GM23338 (cell line): ENCODE data around the gene ATP2B1. TPM values are rescaled to one million over a fixed set of nuclear protein-coding genes. Genes with fewer than 3 reads are reported as not detected.

ENCODE experiments used
- ATAC-seq: fragments of 200-7000 bp; cut with Tn5 transposase; 3 replicates; pipeline ENCODE4 v1.9.1; 2020
- DNase-seq: peaks from one replicate; pipeline ENCODE4 v3.0.0-alpha.2; 2015; ENCODE audit warnings: low spot score
- H2AFZ ChIP-seq: fragments of 200-600 bp; sonication (generic); 2 replicates; pipeline ENCODE4 v1.8.0; 2016; ENCODE audit warnings: antibody characterized with exemption, mild to moderate bottlenecking, moderate library complexity
- H3F3A ChIP-seq: fragments of 200-600 bp; sonication (generic); replicated peaks from 2 replicates; pipeline ENCODE4 v1.8.0; 2017; ENCODE audit warnings: antibody characterized with exemption, mixed run types, low read depth
- H3K27ac ChIP-seq: fragments of 200-600 bp; sonication (generic); 2 replicates; pipeline ENCODE4 v1.6.1; 2016; ENCODE audit warnings: low read depth
- H3K27me3 ChIP-seq: fragments of 200-600 bp; sonication (generic); 2 replicates; pipeline ENCODE4 v1.8.0; 2016; ENCODE audit warnings: mild to moderate bottlenecking, mixed run types, moderate library complexity; ENCODE audit not compliant: insufficient read depth
- H3K36me3 ChIP-seq: fragments of 200-600 bp; sonication (generic); 2 replicates; pipeline ENCODE4 v1.8.0; 2016; ENCODE audit warnings: mild to moderate bottlenecking; ENCODE audit not compliant: insufficient read depth
- H3K4me1 ChIP-seq: fragments of 200-600 bp; sonication (generic); 2 replicates; pipeline ENCODE4 v1.8.0; 2016; ENCODE audit warnings: mild to moderate bottlenecking, moderate library complexity; ENCODE audit not compliant: insufficient read depth
- H3K4me2 ChIP-seq: fragments of 200-600 bp; sonication (generic); 2 replicates; pipeline ENCODE4 v1.7.1; 2017; ENCODE audit warnings: mixed run types
- H3K4me3 ChIP-seq: fragments of 200-600 bp; sonication (generic); 2 replicates; pipeline ENCODE4 v1.6.1; 2016; ENCODE audit warnings: mixed run types
- H3K79me2 ChIP-seq: fragments of 200-600 bp; sonication (generic); replicated peaks from 2 replicates; pipeline ENCODE4 v1.8.0; 2017; ENCODE audit warnings: mild to moderate bottlenecking; ENCODE audit not compliant: insufficient read depth
- H3K9me2 ChIP-seq: fragments of 200-600 bp; sonication (generic); 2 replicates; pipeline ENCODE4 v1.8.0; 2017; ENCODE audit not compliant: insufficient read depth
- H4K20me1 ChIP-seq: fragments of 200-600 bp; sonication (generic); replicated peaks from 2 replicates; pipeline ENCODE4 v1.8.0; 2017; ENCODE audit warnings: mild to moderate bottlenecking; ENCODE audit not compliant: insufficient read depth
- H3K27ac Mint-ChIP-seq: 2 replicates; pipeline ENCODE4 v1.8.0; 2020; ENCODE audit warnings: inconsistent platforms, mild to moderate bottlenecking, moderate library complexity, mixed read lengths
- H3K27me3 Mint-ChIP-seq: 3 replicates; pipeline ENCODE4 v1.8.0; 2022; ENCODE audit warnings: low read depth, mild to moderate bottlenecking, moderate library complexity, mixed read lengths, inconsistent platforms; ENCODE audit not compliant: insufficient read depth, poor library complexity
- H3K36me3 Mint-ChIP-seq: 3 replicates; pipeline ENCODE4 v1.8.0; 2021; ENCODE audit warnings: low read depth, mild to moderate bottlenecking, inconsistent platforms, moderate library complexity, mixed read lengths
- H3K4me1 Mint-ChIP-seq: 3 replicates; pipeline ENCODE4 v1.8.0; 2020; ENCODE audit warnings: mild to moderate bottlenecking, inconsistent platforms, mixed read lengths
- H3K4me3 Mint-ChIP-seq: 3 replicates; pipeline ENCODE4 v1.8.0; 2021; ENCODE audit warnings: moderate library complexity, mild to moderate bottlenecking, inconsistent platforms, mixed read lengths
- H3K9me3 Mint-ChIP-seq: 3 replicates; pipeline ENCODE4 v1.8.0; 2020; ENCODE audit warnings: moderate library complexity, mild to moderate bottlenecking, inconsistent platforms, mixed read lengths
- EZH2phosphoT487 ChIP-seq: fragments of 200-600 bp; sonication (generic); IDR thresholded peaks from one replicate; pipeline ENCODE4 v1.8.1; 2018; ENCODE audit warnings: antibody characterized with exemption; ENCODE audit not compliant: unreplicated experiment
- POLR2AphosphoS5 ChIP-seq: IDR thresholded peaks from 2 replicates; pipeline ENCODE4 v1.6.1; 2016; ENCODE audit warnings: antibody characterized with exemption, low read depth
- ZNF114 ChIP-seq: fragments of 250-450 bp; sonication (Bioruptor Pico); IDR thresholded peaks from 2 replicates; pipeline ENCODE4 v1.5.0; 2020; ENCODE audit warnings: mild to moderate bottlenecking, moderate library complexity
- polyA plus RNA-seq: library from polyadenylated mRNA; unstranded; fragments of >200 nt; fragmentation: Nextera tagmentation; extraction: Ambion mirVana; gene quantifications from 2 replicates; pipeline ENCODE4 v1.2.1, GENCODE V29; 2016
- total RNA-seq: library from RNA; depleted of rRNA; stranded (reverse); fragments of >200 nt; shearing (Covaris generic); gene quantifications from 2 replicates; pipeline ENCODE4 v1.2.3, GENCODE V29; 2014
- TF ChIP-seq, protein P1 (sequence below): IDR thresholded peaks from 2 replicates; pipeline ENCODE4 v1.6.1; 2016; ENCODE audit warnings: antibody characterized with exemption
- TF ChIP-seq, protein P2 (sequence below), 2 experiments: fragments of 200-600 bp in 1 of 2; sonication (generic) in 1 of 2; conservative IDR thresholded peaks; 2 replicates each; pipeline versions ENCODE4 v1.5.1 to v1.6.1; 2016 to 2017; ENCODE audit warnings: antibody characterized with exemption in 2 of 2, low read depth in 2 of 2, mild to moderate bottlenecking in 2 of 2, moderate library complexity in 1 of 2
- TF ChIP-seq, protein P3 (sequence below): IDR thresholded peaks from one replicate; pipeline ENCODE4 v1.6.1; 2018; ENCODE audit warnings: antibody characterized with exemption; ENCODE audit not compliant: unreplicated experiment

ATP2B1 gene
- total and polyA plus RNA-seq, 2 experiments from 2014 or later, result 39.3 to 42.3 TPM

DNA sequence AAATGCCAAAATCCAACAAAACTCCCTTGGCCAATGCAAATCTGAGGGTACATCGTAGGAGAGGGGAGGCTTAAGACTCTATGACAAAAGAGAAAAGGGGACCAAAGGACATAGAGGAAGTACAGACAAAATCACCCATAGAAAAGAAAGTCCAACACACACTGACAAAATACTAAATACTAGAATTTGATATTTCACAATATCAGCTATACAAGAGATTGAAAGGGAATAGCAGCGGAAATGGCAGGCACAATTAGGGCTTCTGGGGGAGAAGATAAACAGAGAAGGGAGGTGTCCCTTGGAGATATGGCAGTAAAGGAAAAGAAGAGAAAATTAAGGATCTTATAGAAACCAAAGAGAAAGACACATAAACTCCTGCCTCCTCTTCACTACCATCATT, 29.0 kb downstream of the ATP2B1 start:
- Histone ChIP-seq H3K27me3 (no peaks in the 10 kb centered on the region), H3F3A (no peaks in the 10 kb centered on the region), H3K4me2 (no peak overlapping the region), H3K79me2 (peaks cover 89% of the 10 kb centered on the region), H2AFZ (no peak overlapping the region), H3K36me3 (no peaks in the 10 kb centered on the region), H3K9me2 (no peaks in the 10 kb centered on the region), H3K4me1 (peaks cover 9% of the 10 kb centered on the region; the same call in 1 of the 2 replicates), H4K20me1 (peaks cover 6% of the 10 kb centered on the region), H3K27ac (no peak overlapping the region), H3K4me3 (no peak overlapping the region)
- Mint-ChIP-seq H3K36me3 (peaks cover 27% of the 10 kb centered on the region), H3K4me1 (peaks cover 4% of the 10 kb centered on the region; the same call in 2 of the 3 replicates), H3K27me3 (no peaks in the 10 kb centered on the region), H3K9me3 (peaks cover 34% of the 10 kb centered on the region), H3K27ac (no peak overlapping the region), H3K4me3 (no peak overlapping the region)
- ATAC-seq (no peak), DNase-seq (no peak)
- TF ChIP-seq ZNF114 (CRISPR knock-in tag), result no peak
- TF ChIP-seq, protein P1, sequence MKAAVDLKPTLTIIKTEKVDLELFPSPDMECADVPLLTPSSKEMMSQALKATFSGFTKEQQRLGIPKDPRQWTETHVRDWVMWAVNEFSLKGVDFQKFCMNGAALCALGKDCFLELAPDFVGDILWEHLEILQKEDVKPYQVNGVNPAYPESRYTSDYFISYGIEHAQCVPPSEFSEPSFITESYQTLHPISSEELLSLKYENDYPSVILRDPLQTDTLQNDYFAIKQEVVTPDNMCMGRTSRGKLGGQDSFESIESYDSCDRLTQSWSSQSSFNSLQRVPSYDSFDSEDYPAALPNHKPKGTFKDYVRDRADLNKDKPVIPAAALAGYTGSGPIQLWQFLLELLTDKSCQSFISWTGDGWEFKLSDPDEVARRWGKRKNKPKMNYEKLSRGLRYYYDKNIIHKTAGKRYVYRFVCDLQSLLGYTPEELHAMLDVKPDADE, result no peak

DNA sequence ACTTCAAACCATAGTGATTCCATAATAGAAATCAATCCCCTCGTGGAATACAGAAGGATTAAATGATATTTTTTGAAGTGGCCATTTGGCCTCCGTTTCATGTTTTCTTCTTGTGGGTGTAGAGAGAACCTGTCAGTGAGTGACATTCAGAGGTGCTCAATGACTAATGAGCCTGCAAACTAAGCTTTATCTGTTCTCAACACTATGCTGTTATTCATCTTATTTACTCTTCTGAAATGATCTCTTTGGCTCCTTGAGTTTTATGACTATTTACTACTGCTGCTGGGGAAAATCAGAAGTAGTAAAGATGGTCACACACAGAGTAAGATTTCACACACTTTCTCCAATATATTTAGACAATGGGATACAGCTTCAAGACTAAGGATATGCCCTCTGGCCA, 30.4 kb downstream of the ATP2B1 start:
- H3K27ac Mint-ChIP-seq, result no peak overlapping the region
- no peak overlapping the region for H3K27ac ChIP-seq
- H3K4me3 ChIP-seq, result no peak overlapping the region
- peaks cover 6% of the 10 kb centered on the region; the same call in 1 of the 2 replicates for H4K20me1 ChIP-seq
- H3K79me2 ChIP-seq, result peaks cover 89% of the 10 kb centered on the region
- ATAC-seq (no peak), DNase-seq (no peak)
- H3K36me3 ChIP-seq, result no peaks in the 10 kb centered on the region
- H3K27me3 Mint-ChIP-seq, result no peaks in the 10 kb centered on the region
- H2AFZ ChIP-seq, result no peak overlapping the region
- peaks cover 9% of the 10 kb centered on the region; the same call in 1 of the 2 replicates for H3K4me1 ChIP-seq
- H3K4me1 Mint-ChIP-seq, result peaks cover 4% of the 10 kb centered on the region; the same call in 2 of the 3 replicates
- no peaks in the 10 kb centered on the region for H3F3A ChIP-seq
- no peaks in the 10 kb centered on the region for H3K9me2 ChIP-seq
- H3K36me3 Mint-ChIP-seq, result peaks cover 27% of the 10 kb centered on the region
- TF ChIP-seq, protein P2, sequence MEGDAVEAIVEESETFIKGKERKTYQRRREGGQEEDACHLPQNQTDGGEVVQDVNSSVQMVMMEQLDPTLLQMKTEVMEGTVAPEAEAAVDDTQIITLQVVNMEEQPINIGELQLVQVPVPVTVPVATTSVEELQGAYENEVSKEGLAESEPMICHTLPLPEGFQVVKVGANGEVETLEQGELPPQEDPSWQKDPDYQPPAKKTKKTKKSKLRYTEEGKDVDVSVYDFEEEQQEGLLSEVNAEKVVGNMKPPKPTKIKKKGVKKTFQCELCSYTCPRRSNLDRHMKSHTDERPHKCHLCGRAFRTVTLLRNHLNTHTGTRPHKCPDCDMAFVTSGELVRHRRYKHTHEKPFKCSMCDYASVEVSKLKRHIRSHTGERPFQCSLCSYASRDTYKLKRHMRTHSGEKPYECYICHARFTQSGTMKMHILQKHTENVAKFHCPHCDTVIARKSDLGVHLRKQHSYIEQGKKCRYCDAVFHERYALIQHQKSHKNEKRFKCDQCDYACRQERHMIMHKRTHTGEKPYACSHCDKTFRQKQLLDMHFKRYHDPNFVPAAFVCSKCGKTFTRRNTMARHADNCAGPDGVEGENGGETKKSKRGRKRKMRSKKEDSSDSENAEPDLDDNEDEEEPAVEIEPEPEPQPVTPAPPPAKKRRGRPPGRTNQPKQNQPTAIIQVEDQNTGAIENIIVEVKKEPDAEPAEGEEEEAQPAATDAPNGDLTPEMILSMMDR (conservative IDR thresholded peaks at IDR 0.05; ENCODE audit: low read depth in 2 of 2), result no peak
- no peak for TF ChIP-seq POLR2AphosphoS5
- no peak overlapping the region for H3K4me3 Mint-ChIP-seq
- H3K27me3 ChIP-seq, result no peaks in the 10 kb centered on the region
- H3K4me2 ChIP-seq, result no peak overlapping the region
- peaks cover 34% of the 10 kb centered on the region for H3K9me3 Mint-ChIP-seq

DNA sequence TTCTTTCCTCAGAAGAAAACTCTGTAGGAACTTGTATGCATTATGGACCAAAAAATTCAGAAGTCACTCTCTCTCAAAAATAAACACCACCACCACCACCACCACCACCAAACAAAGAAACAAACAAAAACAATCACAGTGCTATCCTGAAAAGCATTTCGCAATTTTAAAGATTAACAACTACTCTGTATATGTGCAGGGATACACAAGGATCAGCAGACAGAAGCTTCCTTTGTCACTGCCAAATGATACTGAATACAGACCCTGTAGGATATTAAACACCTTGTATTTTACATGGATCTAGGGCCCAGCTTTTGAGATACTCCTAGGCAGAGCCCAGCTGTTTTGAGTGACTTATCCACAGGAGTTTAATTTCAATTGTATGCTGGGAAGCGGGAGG, 31.7 kb downstream of the ATP2B1 start:
- no peak overlapping the region for H3K4me3 ChIP-seq
- no peak overlapping the region for H3K4me3 Mint-ChIP-seq
- DNase-seq, result no peak
- no peaks in the 10 kb centered on the region for H3K9me2 ChIP-seq
- no peak for ATAC-seq
- peaks cover 20% of the 10 kb centered on the region for H3K36me3 Mint-ChIP-seq
- H3K27me3 Mint-ChIP-seq, result no peaks in the 10 kb centered on the region
- peaks cover 6% of the 10 kb centered on the region; the same call in 2 of the 3 replicates for H3K4me1 Mint-ChIP-seq
- peaks cover 9% of the 10 kb centered on the region; the same call in 1 of the 2 replicates for H3K4me1 ChIP-seq
- no peak overlapping the region for H3K4me2 ChIP-seq
- no peak overlapping the region for H3K27ac ChIP-seq
- no peaks in the 10 kb centered on the region for H3K27me3 ChIP-seq
- no peaks in the 10 kb centered on the region for H3F3A ChIP-seq
- peaks cover 6% of the 10 kb centered on the region; the same call in 1 of the 2 replicates for H4K20me1 ChIP-seq
- no peak overlapping the region for H2AFZ ChIP-seq
- peaks cover 22% of the 10 kb centered on the region for H3K9me3 Mint-ChIP-seq
- H3K36me3 ChIP-seq, result no peaks in the 10 kb centered on the region
- peaks cover 76% of the 10 kb centered on the region for H3K79me2 ChIP-seq
- no peak overlapping the region; the same call in 1 of the 2 replicates for H3K27ac Mint-ChIP-seq
- TF ChIP-seq EZH2phosphoT487, result no peak
- TF ChIP-seq, protein P3, sequence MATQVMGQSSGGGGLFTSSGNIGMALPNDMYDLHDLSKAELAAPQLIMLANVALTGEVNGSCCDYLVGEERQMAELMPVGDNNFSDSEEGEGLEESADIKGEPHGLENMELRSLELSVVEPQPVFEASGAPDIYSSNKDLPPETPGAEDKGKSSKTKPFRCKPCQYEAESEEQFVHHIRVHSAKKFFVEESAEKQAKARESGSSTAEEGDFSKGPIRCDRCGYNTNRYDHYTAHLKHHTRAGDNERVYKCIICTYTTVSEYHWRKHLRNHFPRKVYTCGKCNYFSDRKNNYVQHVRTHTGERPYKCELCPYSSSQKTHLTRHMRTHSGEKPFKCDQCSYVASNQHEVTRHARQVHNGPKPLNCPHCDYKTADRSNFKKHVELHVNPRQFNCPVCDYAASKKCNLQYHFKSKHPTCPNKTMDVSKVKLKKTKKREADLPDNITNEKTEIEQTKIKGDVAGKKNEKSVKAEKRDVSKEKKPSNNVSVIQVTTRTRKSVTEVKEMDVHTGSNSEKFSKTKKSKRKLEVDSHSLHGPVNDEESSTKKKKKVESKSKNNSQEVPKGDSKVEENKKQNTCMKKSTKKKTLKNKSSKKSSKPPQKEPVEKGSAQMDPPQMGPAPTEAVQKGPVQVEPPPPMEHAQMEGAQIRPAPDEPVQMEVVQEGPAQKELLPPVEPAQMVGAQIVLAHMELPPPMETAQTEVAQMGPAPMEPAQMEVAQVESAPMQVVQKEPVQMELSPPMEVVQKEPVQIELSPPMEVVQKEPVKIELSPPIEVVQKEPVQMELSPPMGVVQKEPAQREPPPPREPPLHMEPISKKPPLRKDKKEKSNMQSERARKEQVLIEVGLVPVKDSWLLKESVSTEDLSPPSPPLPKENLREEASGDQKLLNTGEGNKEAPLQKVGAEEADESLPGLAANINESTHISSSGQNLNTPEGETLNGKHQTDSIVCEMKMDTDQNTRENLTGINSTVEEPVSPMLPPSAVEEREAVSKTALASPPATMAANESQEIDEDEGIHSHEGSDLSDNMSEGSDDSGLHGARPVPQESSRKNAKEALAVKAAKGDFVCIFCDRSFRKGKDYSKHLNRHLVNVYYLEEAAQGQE, result no peak
- TF ChIP-seq, protein P1, result no peak
